Measurements from ENCODE around the gene ILRUN. TPM values are rescaled to one million over a fixed set of nuclear protein-coding genes. Genes with fewer than 3 reads are reported as not detected.
"Not testable (repeated sequence)": the region's sequence is repeated elsewhere in the genome, so short reads cannot be mapped to it uniquely, and the experiment has no call there.

The ILRUN gene
- total RNA-seq, 1 experiment from 2014 or later, result 33.9 TPM

DNA sequence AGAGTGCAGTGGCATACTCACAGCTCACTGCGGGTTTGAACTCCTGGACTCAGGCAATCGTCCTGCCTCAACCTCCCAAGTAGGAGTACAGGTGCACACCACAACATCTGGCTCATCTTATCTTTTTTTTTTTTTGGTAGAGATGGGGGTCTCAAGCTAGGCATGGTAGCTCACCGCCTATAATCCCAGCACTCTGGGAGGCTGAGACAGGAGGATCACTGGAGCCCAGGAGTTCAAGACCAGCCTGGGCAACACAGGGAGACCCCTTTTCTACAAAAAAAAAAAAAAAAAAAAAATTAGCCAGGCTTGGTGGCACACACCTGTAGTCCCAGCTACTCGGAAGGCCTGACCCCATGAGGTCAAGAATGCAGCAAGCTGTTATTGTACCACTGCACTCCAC is 31.5 kb downstream of the ILRUN start:
- no peak for DNase-seq (ENCODE audit: low read depth)

DNA sequence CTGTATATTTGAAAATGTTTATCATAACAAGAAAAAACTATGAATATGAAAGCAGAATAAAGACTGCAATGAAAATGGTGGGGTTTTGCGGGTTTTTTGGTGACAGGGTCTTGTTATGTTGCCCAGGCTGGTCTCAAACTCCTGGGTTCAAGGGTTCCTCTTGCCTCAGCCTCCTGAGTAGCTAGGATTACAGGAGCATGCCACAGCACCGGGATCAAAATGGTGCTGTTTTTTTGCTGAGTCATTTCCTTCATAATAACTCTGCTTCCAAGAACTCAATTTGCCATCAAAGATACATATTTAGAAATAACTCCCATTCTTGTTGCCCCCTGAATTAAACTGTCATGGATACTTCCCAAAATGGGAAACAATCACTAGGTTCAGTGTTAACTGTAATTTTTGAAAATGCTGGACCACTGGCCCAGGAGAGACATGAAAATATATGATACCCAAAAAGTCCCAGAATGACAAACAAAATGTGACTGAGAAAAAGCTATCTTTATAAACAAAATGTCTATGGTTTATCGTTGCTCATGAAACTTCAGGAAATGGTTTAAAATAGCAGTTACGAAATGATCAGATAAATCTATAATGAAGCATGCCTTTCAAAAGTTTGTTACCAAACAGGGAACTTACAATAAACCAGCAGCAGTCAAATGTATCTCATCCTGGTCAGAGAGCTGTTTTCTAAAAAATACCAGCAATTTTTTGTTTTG is 32.2 kb downstream of the ILRUN start:
- DNase-seq (ENCODE audit: low read depth), result peak; percentile 53

DNA sequence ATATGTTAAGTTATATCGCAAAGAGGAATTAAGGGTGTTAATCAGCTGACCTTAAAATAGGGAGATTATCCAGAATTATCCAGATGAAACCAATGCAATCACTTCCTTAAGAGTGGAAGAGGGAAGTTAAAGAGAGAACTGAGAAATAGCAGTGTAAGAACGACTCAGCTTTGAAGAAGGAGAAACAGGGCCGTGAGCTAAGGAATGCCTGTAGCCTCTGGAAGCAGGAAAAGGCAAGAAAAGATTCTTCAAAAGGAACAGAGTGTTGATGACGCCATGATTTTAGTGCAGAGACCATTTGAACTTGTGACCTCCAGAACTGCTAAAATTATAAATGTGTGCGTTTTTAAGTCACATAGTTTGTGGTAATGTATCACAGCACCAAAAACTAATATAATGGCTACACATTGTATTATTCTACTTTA is 32.7 kb downstream of the ILRUN start:
- DNase-seq (ENCODE audit: low read depth), result peak; percentile 35

DNA sequence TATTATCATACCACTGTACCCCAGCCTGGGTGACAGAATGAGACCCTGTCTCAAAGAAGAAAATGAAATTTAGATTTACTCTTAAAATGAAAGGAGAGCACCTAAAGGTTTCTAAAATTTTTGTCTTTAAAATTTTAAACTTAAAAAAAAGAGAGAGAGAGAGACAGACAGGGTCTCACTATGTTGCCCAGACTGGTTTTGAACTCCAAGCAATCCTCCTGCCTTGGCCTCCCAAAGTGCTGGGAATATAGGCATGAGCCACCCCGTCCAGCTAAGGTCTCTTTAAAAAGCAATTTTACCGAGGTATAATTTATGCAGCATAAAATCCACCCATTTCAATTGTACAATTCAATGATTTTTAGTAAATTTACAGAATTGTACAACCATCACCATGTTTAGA is 33.2 kb downstream of the ILRUN start:
- no peak for DNase-seq (ENCODE audit: low read depth)

DNA sequence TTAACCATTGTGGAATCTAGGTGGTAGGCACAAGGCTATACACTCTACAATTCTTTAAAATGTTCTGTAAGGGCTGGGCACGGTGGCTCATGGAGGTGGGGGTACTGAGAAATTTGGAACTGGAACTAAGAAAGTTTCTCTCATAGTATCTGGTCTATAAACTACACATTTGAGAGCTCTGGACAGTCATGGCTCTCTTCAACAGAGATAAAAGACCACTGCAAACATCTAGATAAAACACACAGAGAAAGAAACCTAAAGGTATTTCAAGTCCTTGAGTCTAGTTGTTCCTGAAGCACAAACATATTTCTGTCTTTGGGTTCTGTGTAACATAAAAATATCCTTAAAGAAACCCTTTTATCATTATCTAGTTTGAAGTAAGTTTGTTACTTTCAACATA is 35.2 kb downstream of the ILRUN start:
- no peak for DNase-seq (ENCODE audit: low read depth)

DNA sequence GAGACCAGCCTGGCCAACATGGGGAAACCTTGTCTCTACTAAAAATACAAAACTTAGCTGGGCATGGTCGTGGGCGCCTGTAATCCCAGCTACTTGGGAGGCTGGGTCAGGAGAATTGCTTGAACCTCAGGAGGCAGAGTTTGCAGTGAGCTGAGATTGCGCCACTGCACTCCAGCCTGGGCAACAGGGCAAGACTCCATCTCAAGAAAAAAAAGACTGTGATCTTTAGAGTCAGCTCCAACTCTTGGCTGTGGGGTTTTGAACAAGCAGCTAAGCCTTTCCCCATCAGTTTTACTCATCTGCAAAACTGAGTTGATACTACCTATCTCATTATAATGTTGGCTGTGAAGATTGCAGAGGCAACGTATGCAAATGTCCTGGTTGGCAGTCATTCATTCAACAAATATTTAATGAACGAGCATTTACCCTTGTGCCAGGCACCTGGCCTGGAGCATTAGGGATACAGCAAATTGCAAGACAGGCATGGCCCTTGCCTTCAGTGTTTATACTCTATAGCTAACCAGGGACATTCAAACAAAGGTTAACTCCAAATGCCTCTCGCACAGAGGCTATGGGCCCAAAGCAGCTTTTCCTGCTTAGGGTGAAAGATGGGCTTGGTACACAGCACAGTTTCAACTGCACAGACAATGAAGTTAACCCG is 37.8 kb downstream of the ILRUN start:
- DNase-seq (ENCODE audit: low read depth), result no peak

DNA sequence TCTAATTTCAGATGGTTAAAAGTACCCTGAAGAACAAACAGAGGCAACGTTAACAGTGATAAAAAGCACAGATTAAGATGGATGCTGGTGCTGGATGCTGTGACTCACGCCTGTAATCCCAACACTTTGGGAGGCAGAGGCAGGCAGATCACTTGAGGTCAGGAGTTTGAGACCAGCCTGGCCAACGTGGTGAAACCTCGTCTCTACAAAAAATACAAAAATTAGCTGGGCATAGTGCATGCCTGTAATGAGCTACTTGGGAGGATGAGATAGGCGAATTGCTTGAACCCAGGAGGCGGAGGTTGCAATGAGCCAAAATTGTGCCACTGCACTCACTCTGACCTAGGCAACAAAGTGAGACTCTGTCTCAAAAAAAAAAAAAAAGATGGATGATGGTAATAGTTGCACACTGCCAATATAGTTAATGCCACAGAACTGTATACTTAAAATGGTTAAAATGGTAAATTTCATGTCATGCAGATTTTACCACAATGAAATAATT is 38.5 kb downstream of the ILRUN start:
- peak; percentile 53 for DNase-seq (ENCODE audit: low read depth)

DNA sequence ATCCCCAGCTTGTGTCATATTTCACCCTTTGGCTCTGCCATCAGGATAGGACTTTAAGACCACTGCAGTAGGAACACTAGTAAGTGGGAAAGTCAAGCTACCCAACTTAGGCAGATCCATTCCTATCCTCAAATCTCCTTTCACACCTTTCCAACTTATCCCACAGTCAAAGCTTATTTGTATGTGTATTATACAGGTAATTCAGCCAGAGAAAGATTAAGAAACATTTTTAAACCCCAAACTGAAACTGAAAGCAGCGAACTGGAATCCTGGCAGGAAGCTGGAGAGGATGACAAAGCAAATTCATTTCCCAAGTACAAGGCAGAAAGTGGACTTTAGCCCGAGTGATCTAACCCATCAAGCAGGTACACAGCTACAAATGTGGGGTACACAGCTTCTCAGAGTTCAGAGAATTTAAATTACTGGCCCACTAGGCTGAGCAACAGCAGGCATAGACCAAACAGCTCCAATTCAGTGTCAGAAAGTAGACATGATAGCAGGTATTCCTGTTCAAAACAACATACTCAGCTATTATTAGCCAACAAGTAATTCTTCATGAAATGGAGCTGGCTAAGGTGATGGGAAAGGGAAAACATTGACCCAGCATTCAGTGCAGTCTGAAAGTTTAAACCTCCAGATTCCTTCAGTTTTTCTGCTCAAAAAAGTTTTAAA is 39.1 kb downstream of the ILRUN start:
- DNase-seq (ENCODE audit: low read depth), result peak; percentile 84

DNA sequence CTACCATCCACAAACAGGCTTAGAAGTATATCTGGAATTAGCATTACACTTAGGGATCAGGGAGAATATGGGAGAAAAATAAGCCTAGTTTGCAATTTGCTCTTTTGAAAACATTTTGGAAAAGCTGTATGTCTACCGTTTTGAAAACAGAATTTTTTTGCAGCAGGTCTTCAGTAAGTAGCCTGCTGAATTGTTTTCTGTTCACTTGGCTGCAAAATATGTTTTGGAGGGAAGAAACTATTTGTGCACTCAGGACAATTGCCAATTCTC is 39.6 kb downstream of the ILRUN start:
- DNase-seq (ENCODE audit: low read depth), result no peak

DNA sequence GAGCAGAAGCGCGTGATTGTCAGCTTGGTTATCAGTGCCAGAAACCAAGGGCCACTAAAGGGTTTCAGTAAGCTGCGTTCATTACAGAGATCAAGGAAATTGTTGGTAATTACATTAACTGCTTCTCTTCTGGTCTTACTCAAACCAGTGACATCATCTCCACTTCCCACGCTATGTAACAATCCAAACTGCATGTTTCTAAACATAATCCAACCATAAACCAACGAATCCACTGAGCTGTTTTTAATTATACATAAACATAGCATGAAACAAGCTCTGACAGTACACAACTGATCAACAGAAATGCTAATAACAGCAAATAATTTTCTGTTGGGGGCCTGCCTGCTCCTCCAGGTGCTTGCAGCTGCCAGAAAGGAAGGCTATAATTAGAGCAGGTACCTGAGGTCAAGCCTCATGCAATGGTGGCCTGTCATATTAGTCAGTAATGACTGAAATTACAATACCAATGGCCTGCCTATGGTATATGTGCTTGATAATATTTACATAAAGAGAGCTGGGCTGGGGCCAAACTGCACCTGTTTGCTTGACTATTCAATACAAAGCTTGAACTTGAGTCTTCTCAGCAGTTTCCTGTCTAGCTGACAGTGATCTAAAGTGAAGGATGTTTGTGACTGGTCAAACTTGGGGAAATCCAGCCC is 40.1 kb downstream of the ILRUN start:
- DNase-seq (ENCODE audit: low read depth), result peak; percentile 61

DNA sequence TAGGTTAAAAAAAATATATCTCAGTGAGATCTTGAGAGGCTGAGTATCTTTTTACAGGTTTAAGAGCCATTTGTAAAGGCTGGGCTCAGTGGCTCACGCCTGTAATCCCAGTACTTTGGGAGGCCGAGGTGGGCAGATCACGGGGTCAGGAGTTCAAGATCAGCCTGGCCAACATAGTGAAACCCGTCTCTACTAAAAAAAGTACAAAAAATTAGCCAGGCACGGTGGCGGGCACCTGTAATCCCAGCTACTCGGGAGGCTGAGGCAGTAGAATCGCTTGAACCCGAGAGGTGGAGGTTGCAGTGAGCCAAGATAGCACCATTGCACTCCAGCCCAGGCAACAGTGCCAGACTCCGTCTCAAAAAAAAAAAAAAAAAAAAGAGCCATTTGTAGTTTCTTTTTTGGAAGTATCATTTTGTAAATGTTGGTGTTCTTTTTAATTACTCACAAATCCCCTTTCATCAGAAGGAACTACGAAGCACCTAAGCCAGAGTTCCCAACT is 40.6 kb downstream of the ILRUN start:
- not testable (repeated sequence) for DNase-seq (ENCODE audit: low read depth)

DNA sequence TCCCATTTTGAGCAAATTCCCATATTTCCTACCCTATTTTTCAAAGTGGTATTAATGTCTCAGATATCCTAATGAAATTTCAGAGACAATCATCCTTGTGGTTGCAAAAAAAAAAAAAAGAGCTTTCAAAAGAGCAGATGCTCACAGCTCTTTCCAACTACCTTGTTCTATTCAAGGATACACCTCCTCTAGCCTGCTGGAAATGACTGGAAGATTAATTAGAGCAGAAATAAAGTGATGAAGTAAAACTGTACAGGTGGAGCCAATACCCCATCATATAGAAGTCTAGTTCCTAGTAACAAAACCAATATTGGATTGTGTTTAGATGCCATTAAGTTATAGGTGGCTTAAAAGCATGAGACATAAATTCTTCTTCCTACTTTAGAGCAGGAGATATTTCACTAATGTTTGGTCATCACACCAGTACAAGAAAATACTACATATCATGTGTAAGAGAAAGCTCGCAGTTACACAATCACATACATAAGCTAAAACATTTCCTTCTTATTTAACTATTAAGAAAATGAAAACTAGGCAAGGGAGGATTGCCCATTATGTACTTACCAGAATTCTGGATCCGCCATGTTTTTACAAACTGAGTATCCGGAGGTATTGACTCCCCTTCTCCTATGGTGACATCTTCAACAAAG is 42.4 kb downstream of the ILRUN start:
- DNase-seq (ENCODE audit: low read depth), result no peak

DNA sequence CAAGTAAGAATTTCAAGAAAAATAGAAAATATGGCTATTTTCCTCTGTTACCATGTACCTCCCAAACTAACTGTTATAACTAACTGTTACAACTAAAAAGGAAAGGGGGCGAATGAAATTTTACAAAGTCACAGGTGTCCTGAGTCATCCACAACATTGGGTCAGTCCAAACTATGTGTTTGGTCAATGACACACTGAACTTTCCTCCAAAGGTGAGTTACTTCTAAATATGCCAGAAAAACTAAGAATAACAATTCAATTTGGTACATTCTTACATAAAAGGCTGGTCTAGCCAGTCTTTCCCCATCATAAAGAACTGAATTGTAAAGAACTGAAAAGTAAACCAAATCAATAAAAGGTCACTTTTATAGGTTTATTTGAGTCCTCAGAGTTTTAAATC is 44.3 kb downstream of the ILRUN start:
- no peak for DNase-seq (ENCODE audit: low read depth)

DNA sequence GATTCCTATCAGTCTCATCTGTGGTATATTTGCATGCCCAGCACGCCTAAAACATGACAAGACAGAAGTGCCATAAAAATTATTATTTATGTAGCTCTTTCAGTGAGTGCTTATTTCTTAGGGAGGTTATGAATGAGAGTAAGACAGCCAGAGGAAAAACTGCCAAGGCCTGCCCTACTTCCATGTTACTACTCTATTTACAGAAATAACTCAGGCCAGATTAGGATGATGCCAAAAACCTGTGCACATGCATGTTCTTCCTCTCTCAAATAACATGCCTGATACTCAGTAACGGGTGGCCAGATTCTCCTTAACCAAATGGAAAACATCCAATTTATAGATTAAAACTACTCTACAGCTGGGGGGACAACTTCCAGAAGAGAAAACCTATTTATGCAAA is 45.7 kb downstream of the ILRUN start:
- DNase-seq (ENCODE audit: low read depth), result no peak

DNA sequence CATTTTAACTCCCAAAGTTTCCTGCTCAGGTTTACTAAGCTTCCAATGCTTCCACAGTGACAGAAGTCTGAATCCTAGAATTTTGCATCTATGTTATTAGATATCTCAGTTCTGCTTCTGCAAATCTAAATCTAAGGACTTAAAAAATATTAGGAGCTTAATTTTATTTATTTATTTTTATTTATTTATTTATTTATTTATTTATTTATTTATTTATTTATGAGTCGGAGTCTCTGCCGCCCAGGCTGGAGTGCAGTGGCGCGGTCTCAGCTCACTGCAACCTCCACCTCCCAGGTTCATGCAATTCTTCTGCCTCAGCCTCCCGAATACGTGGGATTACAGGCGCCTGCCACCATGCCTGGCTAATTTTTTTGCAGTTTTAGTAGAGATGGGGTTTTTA is 46.3 kb downstream of the ILRUN start:
- DNase-seq (ENCODE audit: low read depth), result not testable (repeated sequence)

DNA sequence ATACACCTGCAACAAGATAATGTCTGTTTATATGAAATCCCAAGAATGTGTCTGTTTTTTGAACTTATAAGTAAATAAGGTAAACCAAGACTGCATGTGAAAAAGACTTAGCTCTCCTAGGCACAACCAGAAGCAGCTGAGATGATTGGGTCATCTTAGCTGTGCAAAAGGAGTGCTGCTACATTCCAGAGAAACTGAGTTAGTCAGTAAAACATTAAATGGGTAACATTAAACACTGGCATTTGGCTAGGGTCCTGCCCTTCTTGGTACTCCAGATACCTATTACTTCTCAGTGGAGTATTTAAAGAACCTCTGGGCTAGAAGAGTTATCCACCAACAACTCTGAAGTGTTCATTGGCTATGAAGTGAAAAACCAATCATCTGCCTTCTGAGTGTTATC is 47.8 kb downstream of the ILRUN start:
- DNase-seq (ENCODE audit: low read depth), result no peak

Other genes with a start within 250 kb of the ILRUN start
- gene PACSIN1, start 230.7 kb downstream of the ILRUN start, total RNA-seq (2014; rRNA removed; shearing (Covaris generic)), result not detected in 2 replicates
- 0.20 and 0.24 TPM in 2 replicates for gene SPDEF, start 140.4 kb downstream of the ILRUN start, total RNA-seq (2014; rRNA removed; shearing (Covaris generic))
- gene SNRPC, start 60.7 kb upstream of the ILRUN start, total RNA-seq (2014; rRNA removed; shearing (Covaris generic)), result 258 and 293 TPM in 2 replicates
- 4.0 and 4.4 TPM in 2 replicates for gene BLTP3A, start 95.3 kb upstream of the ILRUN start, total RNA-seq (2014; rRNA removed; shearing (Covaris generic))
- gene TAF11, start 191.3 kb upstream of the ILRUN start, total RNA-seq (2014; rRNA removed; shearing (Covaris generic)), result 40.3 and 46.3 TPM in 2 replicates
- gene ANKS1A, start 192.5 kb upstream of the ILRUN start, total RNA-seq (2014; rRNA removed; shearing (Covaris generic)), result 7.4 TPM in 2 replicates

Measured in RPMI7951 (cell line).